Lung (tissue), 12 donors: Measurements from ENCODE around the gene LDLRAP1. TPM values are rescaled to one million over a fixed set of nuclear protein-coding genes. Genes with fewer than 3 reads are reported as not detected.
"Not testable (repeated sequence)": the region's sequence is repeated elsewhere in the genome, so short reads cannot be mapped to it uniquely, and the experiment has no call there.

Experiments
- ATAC-seq: fragments of 200-7000 bp; cut with Tn5 transposase; one replicate; pipeline ENCODE4 v1.9.1; 2020; ENCODE audit warnings: moderate number of reproducible peaks; ENCODE audit not compliant: insufficient read depth, low FRiP score
- DNase-seq, 3 donors: peaks; one replicate each; pipeline ENCODE4 v3.0.0-alpha.2; 2013 to 2017
- H3K27ac ChIP-seq, 2 donors: one replicate each; pipeline ENCODE4 v1.5.1; 2013; ENCODE audit warnings: mild to moderate bottlenecking in 2 of 2, moderate library complexity in 2 of 2, control low read depth in 1 of 2, inconsistent platforms in 1 of 2, low read depth in 1 of 2, low read length in 1 of 2
- H3K27me3 ChIP-seq, 3 donors: one replicate each; pipeline ENCODE4 v1.5.1; 2013; ENCODE audit warnings: low read length in 2 of 3; ENCODE audit not compliant: control insufficient read depth in 3 of 3, insufficient read depth in 3 of 3
- H3K36me3 ChIP-seq, 4 donors: one replicate each; pipeline ENCODE4 v1.5.1; 2013; ENCODE audit warnings: low read length in 4 of 4, mild to moderate bottlenecking in 1 of 4, moderate library complexity in 1 of 4; ENCODE audit not compliant: control insufficient read depth in 4 of 4, insufficient read depth in 4 of 4
- H3K4me1 ChIP-seq, 5 donors: one replicate each; pipeline ENCODE4 v1.5.1; 2013; ENCODE audit warnings: low read length in 5 of 5, mild to moderate bottlenecking in 2 of 5, moderate library complexity in 1 of 5; ENCODE audit not compliant: control insufficient read depth in 5 of 5, insufficient read depth in 5 of 5
- H3K4me3 ChIP-seq: one replicate; pipeline ENCODE4 v1.5.1; 2013; ENCODE audit warnings: mild to moderate bottlenecking, control low read depth, moderate library complexity
- H3K9ac ChIP-seq, 2 donors: one replicate each; pipeline ENCODE4 v1.5.1; 2013; ENCODE audit warnings: low read length in 2 of 2, control low read depth in 1 of 2; ENCODE audit not compliant: insufficient read depth in 1 of 2
- H3K9me3 ChIP-seq, 4 donors: one replicate each; pipeline ENCODE4 v1.5.1; 2013; ENCODE audit warnings: low read length in 3 of 4, mild to moderate bottlenecking in 1 of 4, moderate library complexity in 1 of 4; ENCODE audit not compliant: control insufficient read depth in 4 of 4, insufficient read depth in 3 of 4
- WGBS, 2 donors: extraction: QIAGEN DNeasy Blood & Tissue Kit; methylation state at CpG; one replicate each; pipeline ENCODE4 v1.1.7; 2013; 5-methylcytosine and 5-hydroxymethylcytosine counted together
- polyA plus RNA-seq, 2 donors: library from polyadenylated mRNA; stranded (reverse); fragments of 200-250 nt; gene quantifications; one replicate each; pipeline ENCODE4 v1.2.1, GENCODE V29; 2013
- total RNA-seq, 2 donors: library from RNA; depleted of rRNA in 1 of 2; stranded (reverse); fragments of >200 nt in 1 of 2; gene quantifications; one replicate each; pipeline ENCODE4 v1.2.1, GENCODE V29; 2014 to 2021
- TF ChIP-seq, protein P1 (sequence below): IDR thresholded peaks from 2 replicates; pipeline ENCODE4 v1.5.1; 2012; ENCODE audit warnings: mild to moderate bottlenecking; ENCODE audit errors: control extremely low read depth, extremely low read depth
- donor health status: control.
- donor health status: control.
- donor health status: Bipolar disorder and iron deficiency.
- donor health status: healthy.
- donor health status: DM: yes; HTN: yes; CAD: no.

Gene LDLRAP1
- total and polyA plus RNA-seq, 4 donors: 15.2 to 23.4 (median 18.3) TPM

DNA sequence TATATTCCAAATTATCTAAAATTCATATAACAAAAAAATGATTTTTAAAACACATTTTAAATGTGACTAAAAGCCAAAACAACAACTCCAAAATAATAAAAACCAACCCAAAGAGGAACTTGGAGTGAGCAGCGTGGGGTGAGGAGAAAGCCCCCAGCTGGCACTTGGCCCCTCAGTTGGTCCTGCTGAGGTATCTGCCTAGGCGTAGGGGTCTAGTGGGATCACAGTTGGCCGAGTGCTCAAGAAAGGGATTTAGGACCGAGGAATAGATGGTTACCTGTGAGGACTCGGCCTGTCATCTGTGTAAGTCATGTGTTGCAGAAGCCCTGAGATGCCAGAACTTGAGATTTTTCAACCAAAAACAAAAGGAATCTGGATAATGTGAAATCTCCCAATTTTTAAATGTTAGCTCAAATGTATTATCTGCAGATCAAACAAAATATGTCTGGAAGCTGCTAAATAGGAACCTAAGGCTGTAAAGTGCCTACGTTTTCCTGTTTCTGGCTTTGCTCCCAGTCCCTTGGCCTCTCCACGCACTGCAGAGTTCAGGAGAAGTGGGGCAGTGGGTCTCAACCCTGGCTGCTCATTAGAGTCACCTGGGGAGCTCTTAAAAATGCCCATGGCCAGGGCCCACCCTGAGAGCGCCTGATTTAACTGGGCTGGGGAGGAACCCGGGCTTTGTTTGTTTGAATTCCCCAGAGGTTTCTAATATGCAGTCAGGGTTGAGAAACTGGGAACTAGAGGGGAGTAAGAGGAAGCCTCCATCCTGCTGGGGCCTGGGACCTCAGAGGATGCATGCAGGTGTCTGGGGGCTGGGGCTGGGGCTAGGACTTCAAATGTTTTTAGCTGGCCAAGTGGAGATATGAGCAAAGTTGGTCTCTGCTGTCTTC is 38.5 kb upstream of the LDLRAP1 start:
- H3K4me1 ChIP-seq: peaks cover 1 to 21% (median 13%) of the 10 kb centered on the region in 5 donors
- ATAC-seq: no peak

DNA sequence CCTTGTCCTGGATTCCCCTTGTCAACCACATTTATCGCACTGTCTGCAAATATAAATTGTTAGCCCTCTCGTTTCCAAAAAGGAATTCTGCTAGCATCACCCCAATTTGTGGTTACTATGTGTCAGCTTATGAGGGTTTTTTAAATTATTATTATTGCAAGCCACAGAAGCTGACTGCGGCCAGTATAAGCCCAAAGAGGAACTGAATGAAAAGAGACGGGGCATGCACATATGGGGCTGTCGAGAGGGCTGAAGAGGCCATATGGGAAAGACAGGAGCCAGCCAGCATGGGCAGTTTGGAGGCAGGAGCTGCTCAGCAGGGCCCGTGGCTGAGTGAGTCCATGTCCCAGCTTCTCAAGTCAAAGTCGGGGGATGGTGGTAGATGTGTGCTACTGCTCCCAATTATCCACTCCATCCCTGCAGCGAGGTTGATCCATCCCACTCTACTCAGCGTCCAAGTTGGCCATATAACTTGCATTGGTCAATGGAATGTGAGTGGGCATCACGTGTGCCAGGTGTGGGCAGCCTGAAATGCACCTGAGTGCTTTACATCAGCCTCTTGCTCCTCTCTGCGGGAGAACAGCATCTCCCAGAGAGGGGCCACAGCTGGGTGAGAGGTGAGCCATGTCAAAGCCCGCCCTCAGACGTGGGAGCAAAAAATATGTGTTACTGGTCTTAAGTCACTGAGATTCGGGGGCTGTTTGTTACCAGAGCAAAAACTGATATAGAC is 37.6 kb upstream of the LDLRAP1 start:
- 63 to 73% methylated on average over 14 of the region's 14 CpGs for WGBS, 2 donors
- no peak overlapping the region for H3K4me3 ChIP-seq
- H3K36me3 ChIP-seq: no peaks in the 10 kb centered on the region
- H3K4me1 ChIP-seq: peaks cover under 1 to 17% (median 11%) of the 10 kb centered on the region in 5 donors
- peak overlapping the region in 1 of 2 donors; percentile 11 for H3K27ac ChIP-seq
- ATAC-seq (no peak), DNase-seq (no peak)
- TF ChIP-seq, protein P1, sequence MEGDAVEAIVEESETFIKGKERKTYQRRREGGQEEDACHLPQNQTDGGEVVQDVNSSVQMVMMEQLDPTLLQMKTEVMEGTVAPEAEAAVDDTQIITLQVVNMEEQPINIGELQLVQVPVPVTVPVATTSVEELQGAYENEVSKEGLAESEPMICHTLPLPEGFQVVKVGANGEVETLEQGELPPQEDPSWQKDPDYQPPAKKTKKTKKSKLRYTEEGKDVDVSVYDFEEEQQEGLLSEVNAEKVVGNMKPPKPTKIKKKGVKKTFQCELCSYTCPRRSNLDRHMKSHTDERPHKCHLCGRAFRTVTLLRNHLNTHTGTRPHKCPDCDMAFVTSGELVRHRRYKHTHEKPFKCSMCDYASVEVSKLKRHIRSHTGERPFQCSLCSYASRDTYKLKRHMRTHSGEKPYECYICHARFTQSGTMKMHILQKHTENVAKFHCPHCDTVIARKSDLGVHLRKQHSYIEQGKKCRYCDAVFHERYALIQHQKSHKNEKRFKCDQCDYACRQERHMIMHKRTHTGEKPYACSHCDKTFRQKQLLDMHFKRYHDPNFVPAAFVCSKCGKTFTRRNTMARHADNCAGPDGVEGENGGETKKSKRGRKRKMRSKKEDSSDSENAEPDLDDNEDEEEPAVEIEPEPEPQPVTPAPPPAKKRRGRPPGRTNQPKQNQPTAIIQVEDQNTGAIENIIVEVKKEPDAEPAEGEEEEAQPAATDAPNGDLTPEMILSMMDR: no peak
- H3K9ac ChIP-seq: no peak overlapping the region
- H3K9me3 ChIP-seq: no peaks in the 10 kb centered on the region
- H3K27me3 ChIP-seq: no peaks in the 10 kb centered on the region

More for the DNA sequence above, 38.5 kb upstream of the LDLRAP1 start:
- Histone ChIP-seq H3K27ac (no peak overlapping the region), H3K9me3 (no peaks in the 10 kb centered on the region), H3K36me3 (no peaks in the 10 kb centered on the region), H3K4me3 (no peak overlapping the region), H3K27me3 (no peaks in the 10 kb centered on the region), H3K9ac (peak overlapping the region in 1 of 2 donors; percentile 23)
- TF ChIP-seq, protein P1: no peak
- DNase-seq: peak in 1 of 3 donors; percentile 48
- 66 to 67% methylated on average over 9 of the region's 9 CpGs for WGBS, 2 donors

GRCh38 chr1:25506566-25507463 is 36.6 kb upstream of the LDLRAP1 start:
- H3K36me3 ChIP-seq, H3K27ac ChIP-seq, H3K9ac ChIP-seq, ATAC-seq, H3K27me3 ChIP-seq, H3K9me3 ChIP-seq, DNase-seq, H3K4me3 ChIP-seq: not testable (repeated sequence)
- 59 to 71% methylated on average over 29 to 35 of the region's 37 CpGs for WGBS, 2 donors
- H3K4me1 ChIP-seq: peaks cover 0 to 15% (median 1%) of the 10 kb centered on the region in 5 donors
